ENCODE measurements around the gene DCHS2. TPM values are rescaled to one million over a fixed set of nuclear protein-coding genes. Genes with fewer than 3 reads are reported as not detected.

The DCHS2 gene
- total RNA-seq, 1 experiment from 2014 or later = 0.02 TPM

DNA sequence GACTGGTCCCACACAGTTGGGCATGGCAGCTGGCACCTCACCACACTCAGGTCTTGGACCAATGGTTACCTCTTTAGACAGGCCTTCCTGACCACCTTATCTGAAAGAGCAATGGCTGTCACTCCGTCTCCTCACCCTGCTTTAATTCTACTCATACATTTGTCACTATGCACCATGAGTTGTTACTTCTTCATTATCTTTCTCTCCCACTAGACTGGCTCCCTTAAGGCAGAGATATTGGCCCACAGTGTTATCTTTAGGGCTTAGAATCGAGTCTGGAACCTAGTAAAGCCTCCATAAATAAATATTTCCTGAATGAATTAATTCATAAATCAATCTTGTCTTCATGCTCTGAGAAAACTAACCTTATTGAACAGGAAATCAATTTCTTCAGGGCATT lies 46.6 kb downstream of the DCHS2 start:
- Histone ChIP-seq H3K4me1 (replicated peaks; ENCODE audit: insufficient read depth) (no peaks in the 10 kb centered on the region), H3K27me3 (ENCODE audit: insufficient read depth, low read depth) (no peaks in the 10 kb centered on the region), H3F3A (ENCODE audit: insufficient read depth, low read depth) (no peaks in the 10 kb centered on the region), H3K27ac (no peak overlapping the region), H3K9me3 (ENCODE audit: insufficient read depth, low read depth) (no peaks in the 10 kb centered on the region), H4K20me1 (ENCODE audit: insufficient read depth) (no peaks in the 10 kb centered on the region), H3K9me2 (ENCODE audit: insufficient read depth) (no peaks in the 10 kb centered on the region), H3K4me2 (no peak overlapping the region), H3K36me3 (ENCODE audit: low read depth) (no peaks in the 10 kb centered on the region), H3K79me2 (ENCODE audit: low read depth) (no peaks in the 10 kb centered on the region), H2AFZ (no peak overlapping the region), H3K4me3 (no peak overlapping the region)
- DNase-seq = no peak
- TF ChIP-seq EZH2 (IDR thresholded peaks at IDR 0.05; ENCODE audit: low read depth) = no peak
- TF ChIP-seq, protein P1, sequence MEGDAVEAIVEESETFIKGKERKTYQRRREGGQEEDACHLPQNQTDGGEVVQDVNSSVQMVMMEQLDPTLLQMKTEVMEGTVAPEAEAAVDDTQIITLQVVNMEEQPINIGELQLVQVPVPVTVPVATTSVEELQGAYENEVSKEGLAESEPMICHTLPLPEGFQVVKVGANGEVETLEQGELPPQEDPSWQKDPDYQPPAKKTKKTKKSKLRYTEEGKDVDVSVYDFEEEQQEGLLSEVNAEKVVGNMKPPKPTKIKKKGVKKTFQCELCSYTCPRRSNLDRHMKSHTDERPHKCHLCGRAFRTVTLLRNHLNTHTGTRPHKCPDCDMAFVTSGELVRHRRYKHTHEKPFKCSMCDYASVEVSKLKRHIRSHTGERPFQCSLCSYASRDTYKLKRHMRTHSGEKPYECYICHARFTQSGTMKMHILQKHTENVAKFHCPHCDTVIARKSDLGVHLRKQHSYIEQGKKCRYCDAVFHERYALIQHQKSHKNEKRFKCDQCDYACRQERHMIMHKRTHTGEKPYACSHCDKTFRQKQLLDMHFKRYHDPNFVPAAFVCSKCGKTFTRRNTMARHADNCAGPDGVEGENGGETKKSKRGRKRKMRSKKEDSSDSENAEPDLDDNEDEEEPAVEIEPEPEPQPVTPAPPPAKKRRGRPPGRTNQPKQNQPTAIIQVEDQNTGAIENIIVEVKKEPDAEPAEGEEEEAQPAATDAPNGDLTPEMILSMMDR (conservative IDR thresholded peaks at IDR 0.05) = no peak
- intact Hi-C loops (cut with micrococcal nuclease; ENCODE audit: unreplicated experiment) = no loop called here
- no TSS peak for BruUV-seq (replicated peaks)
- ChIA-PET CTCF (no interaction called here), POLR2A (ENCODE audit: unreplicated experiment) (no interaction called here)

DNA sequence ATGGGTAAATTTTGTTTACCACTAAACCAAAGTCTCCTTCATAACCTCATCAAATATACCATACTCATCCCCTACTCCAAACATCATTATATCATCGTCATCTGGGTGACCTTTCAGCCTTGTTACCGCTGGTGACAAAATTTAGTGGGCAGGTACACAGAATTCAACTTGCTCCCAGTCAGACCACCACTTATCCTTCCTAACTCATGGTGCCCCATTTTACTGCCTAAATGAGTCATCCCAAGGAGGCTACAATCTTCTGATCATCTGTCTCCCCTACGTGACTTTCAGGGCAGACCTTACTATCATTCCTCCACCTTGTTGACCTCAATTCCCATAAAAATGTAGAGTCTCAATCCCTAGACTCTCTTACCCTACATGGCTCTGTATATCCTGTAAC lies 49.6 kb downstream of the DCHS2 start:
- no peak overlapping the region for H2AFZ ChIP-seq
- H3F3A ChIP-seq (ENCODE audit: insufficient read depth, low read depth) = no peaks in the 10 kb centered on the region
- TF ChIP-seq EZH2 (IDR thresholded peaks at IDR 0.05; ENCODE audit: low read depth) = no peak
- TF ChIP-seq, protein P1 (conservative IDR thresholded peaks at IDR 0.05) = no peak
- no peaks in the 10 kb centered on the region for H3K79me2 ChIP-seq (ENCODE audit: low read depth)
- intact Hi-C loops (cut with micrococcal nuclease; ENCODE audit: unreplicated experiment) = no loop called here
- no TSS peak for BruUV-seq (replicated peaks)
- CTCF ChIA-PET = no interaction called here
- H3K4me1 ChIP-seq (replicated peaks; ENCODE audit: insufficient read depth) = no peaks in the 10 kb centered on the region
- H4K20me1 ChIP-seq (ENCODE audit: insufficient read depth) = no peaks in the 10 kb centered on the region
- no peaks in the 10 kb centered on the region for H3K9me2 ChIP-seq (ENCODE audit: insufficient read depth)
- H3K4me3 ChIP-seq = no peak overlapping the region
- H3K27ac ChIP-seq = no peak overlapping the region
- DNase-seq = no peak
- POLR2A ChIA-PET (ENCODE audit: unreplicated experiment) = interaction anchor here (0.7 kb wide), 1 partner anchor 419 kb away, joined by 3 read pairs; no protein-coding TSS in a partner anchor
- H3K27me3 ChIP-seq (ENCODE audit: insufficient read depth, low read depth) = no peaks in the 10 kb centered on the region
- H3K4me2 ChIP-seq = no peak overlapping the region
- H3K9me3 ChIP-seq (ENCODE audit: insufficient read depth, low read depth) = no peaks in the 10 kb centered on the region
- no peaks in the 10 kb centered on the region for H3K36me3 ChIP-seq (ENCODE audit: low read depth)

DNA sequence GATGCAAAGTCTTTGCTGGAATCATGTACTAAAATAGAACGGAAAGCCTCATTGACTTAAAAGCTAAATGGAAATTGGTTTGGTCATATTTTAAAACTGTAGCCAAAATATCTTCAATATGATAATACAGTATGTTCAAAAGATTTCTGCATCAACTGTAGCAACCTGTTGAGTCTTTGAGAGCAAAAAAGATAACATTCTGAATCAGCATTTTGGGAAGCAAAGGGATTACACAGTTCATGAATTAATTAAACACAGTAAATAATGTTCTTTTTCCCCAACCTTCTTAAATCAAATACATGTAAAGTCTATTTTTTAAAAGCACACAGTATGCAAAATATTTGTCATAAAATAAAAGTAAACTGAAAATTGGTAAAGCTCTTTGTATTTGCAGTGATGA lies 50.5 kb downstream of the DCHS2 start:
- H3K9me3 ChIP-seq (ENCODE audit: insufficient read depth, low read depth) = no peaks in the 10 kb centered on the region
- BruUV-seq (replicated peaks) = no TSS peak
- no peaks in the 10 kb centered on the region for H3K27me3 ChIP-seq (ENCODE audit: insufficient read depth, low read depth)
- H3K9me2 ChIP-seq (ENCODE audit: insufficient read depth) = no peaks in the 10 kb centered on the region
- DNase-seq = no peak
- H2AFZ ChIP-seq = no peak overlapping the region
- H3K36me3 ChIP-seq (ENCODE audit: low read depth) = no peaks in the 10 kb centered on the region
- intact Hi-C loops (cut with micrococcal nuclease; ENCODE audit: unreplicated experiment) = no loop called here
- no peaks in the 10 kb centered on the region for H3K79me2 ChIP-seq (ENCODE audit: low read depth)
- POLR2A ChIA-PET (ENCODE audit: unreplicated experiment) = no interaction called here
- H3K4me2 ChIP-seq = no peak overlapping the region
- no peak for TF ChIP-seq EZH2 (IDR thresholded peaks at IDR 0.05; ENCODE audit: low read depth)
- TF ChIP-seq, protein P1 (conservative IDR thresholded peaks at IDR 0.05) = no peak
- H3F3A ChIP-seq (ENCODE audit: insufficient read depth, low read depth) = no peaks in the 10 kb centered on the region
- CTCF ChIA-PET = no interaction called here
- H3K27ac ChIP-seq = no peak overlapping the region
- H4K20me1 ChIP-seq (ENCODE audit: insufficient read depth) = no peaks in the 10 kb centered on the region
- H3K4me1 ChIP-seq (replicated peaks; ENCODE audit: insufficient read depth) = no peaks in the 10 kb centered on the region
- H3K4me3 ChIP-seq = no peak overlapping the region
